ENCODE results near the gene TERT.
"Not testable (repeated sequence)": the region's sequence is repeated elsewhere in the genome, so short reads cannot be mapped to it uniquely, and the experiment has no call there.

DNA sequence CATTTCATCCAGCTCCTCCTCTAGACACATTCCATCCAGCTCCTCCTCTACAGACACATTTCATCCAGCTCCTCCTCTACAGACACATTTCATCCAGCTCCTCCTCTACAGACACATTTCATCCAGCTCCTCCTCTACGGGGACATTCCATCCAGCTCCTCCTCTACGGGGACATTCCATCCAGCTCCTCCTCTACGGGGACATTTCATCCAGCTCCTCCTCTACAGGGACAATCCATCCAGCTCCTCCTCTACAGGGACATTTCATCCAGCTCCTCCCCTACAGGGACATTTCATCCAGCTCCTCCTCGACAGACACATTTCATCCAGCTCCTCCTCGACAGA lies 31.6 kb upstream of the TERT start:
- TF ChIP-seq RARB (CRISPR knock-in tag; IDR thresholded peaks at IDR 0.05); CSDC2 (CRISPR knock-in tag; IDR thresholded peaks at IDR 0.05); ZNF8 (CRISPR knock-in tag; IDR thresholded peaks at IDR 0.05); PPARA (CRISPR knock-in tag; IDR thresholded peaks at IDR 0.05; ENCODE audit: borderline replicate concordance); ZC3H10 (CRISPR knock-in tag; IDR thresholded peaks at IDR 0.05); ZFP30 (CRISPR knock-in tag; IDR thresholded peaks at IDR 0.05); ARNTL (CRISPR knock-in tag; IDR thresholded peaks at IDR 0.05; ENCODE audit: borderline replicate concordance, low read depth): not testable (repeated sequence)
- TF ChIP-seq, protein P1, sequence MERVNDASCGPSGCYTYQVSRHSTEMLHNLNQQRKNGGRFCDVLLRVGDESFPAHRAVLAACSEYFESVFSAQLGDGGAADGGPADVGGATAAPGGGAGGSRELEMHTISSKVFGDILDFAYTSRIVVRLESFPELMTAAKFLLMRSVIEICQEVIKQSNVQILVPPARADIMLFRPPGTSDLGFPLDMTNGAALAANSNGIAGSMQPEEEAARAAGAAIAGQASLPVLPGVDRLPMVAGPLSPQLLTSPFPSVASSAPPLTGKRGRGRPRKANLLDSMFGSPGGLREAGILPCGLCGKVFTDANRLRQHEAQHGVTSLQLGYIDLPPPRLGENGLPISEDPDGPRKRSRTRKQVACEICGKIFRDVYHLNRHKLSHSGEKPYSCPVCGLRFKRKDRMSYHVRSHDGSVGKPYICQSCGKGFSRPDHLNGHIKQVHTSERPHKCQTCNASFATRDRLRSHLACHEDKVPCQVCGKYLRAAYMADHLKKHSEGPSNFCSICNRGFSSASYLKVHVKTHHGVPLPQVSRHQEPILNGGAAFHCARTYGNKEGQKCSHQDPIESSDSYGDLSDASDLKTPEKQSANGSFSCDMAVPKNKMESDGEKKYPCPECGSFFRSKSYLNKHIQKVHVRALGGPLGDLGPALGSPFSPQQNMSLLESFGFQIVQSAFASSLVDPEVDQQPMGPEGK (CRISPR knock-in tag; IDR thresholded peaks at IDR 0.05; ENCODE audit: borderline replicate concordance), result not testable (repeated sequence)
- TF ChIP-seq, protein P2, sequence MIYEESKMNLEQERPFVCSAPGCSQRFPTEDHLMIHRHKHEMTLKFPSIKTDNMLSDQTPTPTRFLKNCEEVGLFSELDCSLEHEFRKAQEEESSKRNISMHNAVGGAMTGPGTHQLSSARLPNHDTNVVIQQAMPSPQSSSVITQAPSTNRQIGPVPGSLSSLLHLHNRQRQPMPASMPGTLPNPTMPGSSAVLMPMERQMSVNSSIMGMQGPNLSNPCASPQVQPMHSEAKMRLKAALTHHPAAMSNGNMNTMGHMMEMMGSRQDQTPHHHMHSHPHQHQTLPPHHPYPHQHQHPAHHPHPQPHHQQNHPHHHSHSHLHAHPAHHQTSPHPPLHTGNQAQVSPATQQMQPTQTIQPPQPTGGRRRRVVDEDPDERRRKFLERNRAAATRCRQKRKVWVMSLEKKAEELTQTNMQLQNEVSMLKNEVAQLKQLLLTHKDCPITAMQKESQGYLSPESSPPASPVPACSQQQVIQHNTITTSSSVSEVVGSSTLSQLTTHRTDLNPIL (CRISPR knock-in tag; IDR thresholded peaks at IDR 0.05; ENCODE audit: low read depth), result not testable (repeated sequence)

Data from SK-N-SH treated with all-trans-retinoic acid at 6 μM for 48 hours (cell line).